ENCODE results near the gene PLG. TPM values are rescaled to one million over a fixed set of nuclear protein-coding genes. Genes with fewer than 3 reads are reported as not detected.
A peak's percentile ranks its signal among the peaks of the same experiment; 100 is the strongest.
"Not testable (repeated sequence)": the region's sequence is repeated elsewhere in the genome, so short reads cannot be mapped to it uniquely, and the experiment has no call there.

PLG gene
- total RNA-seq, 8 experiments from 2014 or later, result 0.37 to 5.9 (median 2.4) TPM; not detected in 1

DNA sequence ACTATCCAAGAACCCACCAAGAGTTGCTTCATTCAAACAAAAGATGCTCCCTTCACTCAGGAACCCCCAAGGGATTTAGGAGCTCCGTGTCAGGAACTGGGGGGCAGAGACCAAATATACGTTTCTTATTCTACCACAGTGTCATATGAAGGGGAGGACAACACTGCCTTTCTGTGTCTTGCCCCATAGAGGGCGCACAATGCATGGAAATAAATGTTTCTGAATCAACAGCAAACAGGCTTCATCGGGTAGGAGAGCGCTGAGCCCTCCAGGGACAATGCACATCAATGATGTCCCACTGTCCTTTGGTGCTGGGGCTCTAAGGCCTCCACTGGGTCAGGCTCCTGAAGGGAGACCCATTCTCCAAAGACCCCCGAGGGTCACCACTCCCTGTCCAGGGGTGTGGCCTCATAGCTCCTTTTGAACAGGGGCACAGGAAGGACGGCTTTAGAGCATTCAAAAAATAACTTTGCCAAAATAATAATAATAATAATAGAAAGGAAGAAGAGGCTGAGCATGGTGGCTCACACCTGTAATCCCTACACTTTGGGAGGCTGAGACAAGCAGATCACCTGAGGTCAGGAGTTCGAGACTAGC lies 31.1 kb downstream of the PLG start:
- no peak overlapping the region for H3K4me3 ChIP-seq
- H3K4me1 ChIP-seq (replicated peaks in 1 of 2), result no peaks in the 10 kb centered on the region
- 20 to 80% (median 33%) methylated on average over 1 to 7 of the region's 8 CpGs; no CpG with 5 or more reads in 2 of the 10 experiments for WGBS, 10 experiments
- in situ Hi-C loops (cut with MboI; ENCODE audit: low pct_unique_long_range_greater_than_20kb in 2 of 9, low sequenced_read_pairs in 9 of 9, unreplicated experiment in 9 of 9), result loop anchor here in 6 of 9 experiments (10.0 to 25.0 kb wide), 3 partner anchors 629 to 654 kb away; no protein-coding TSS in a partner anchor
- H3K27ac ChIP-seq, result no peak overlapping the region
- peak; percentile 66 to 98 (median 84) for ATAC-seq (replicated peaks in 6 of 8)

DNA sequence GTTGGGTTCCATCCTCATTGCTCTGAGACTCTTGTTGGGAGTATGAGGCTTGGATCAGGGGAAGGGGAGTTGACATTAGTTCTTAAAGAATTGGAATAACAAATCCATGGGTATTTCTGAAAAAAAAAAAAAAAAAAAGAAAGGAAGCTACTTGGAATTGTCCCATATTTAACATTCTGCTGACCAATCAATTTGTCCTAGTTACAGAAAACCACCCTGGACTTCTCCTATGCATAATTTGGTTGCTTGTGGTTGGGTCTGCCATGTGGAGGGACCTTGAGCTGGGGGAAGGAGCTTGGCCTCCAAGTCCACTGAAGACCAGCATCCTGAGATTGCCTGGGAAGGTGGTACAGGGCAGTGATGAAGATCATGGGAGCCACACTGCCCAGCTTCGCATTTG lies 32.6 kb downstream of the PLG start:
- WGBS, 10 experiments, result 88% methylated on average over 1 of the region's 1 CpG; no CpG with 5 or more reads in 9 of the 10 experiments
- ATAC-seq (replicated peaks in 6 of 8), result no peak
- Histone ChIP-seq H3K4me1 (replicated peaks in 1 of 2) (no peaks in the 10 kb centered on the region), H3K27ac (no peak overlapping the region), H3K4me3 (no peak overlapping the region)
- in situ Hi-C loops (cut with MboI; ENCODE audit: low pct_unique_long_range_greater_than_20kb in 2 of 9, low sequenced_read_pairs in 9 of 9, unreplicated experiment in 9 of 9), result loop anchor here in 6 of 9 experiments (10.0 to 25.0 kb wide), 3 partner anchors 628 to 653 kb away; no protein-coding TSS in a partner anchor

- 14 to 81% (median 63%) methylated on average over 1 to 3 of the region's 3 CpGs for WGBS, 10 experiments
- no peaks in the 10 kb centered on the region for H3K4me1 ChIP-seq (replicated peaks in 1 of 2)
- H3K4me3 ChIP-seq, result no peak overlapping the region
- no peak for ATAC-seq (replicated peaks in 6 of 8)
- no peak overlapping the region for H3K27ac ChIP-seq
- in situ Hi-C loops (cut with MboI; ENCODE audit: low pct_unique_long_range_greater_than_20kb in 2 of 9, low sequenced_read_pairs in 9 of 9, unreplicated experiment in 9 of 9), result loop anchor here in 6 of 9 experiments (10.0 to 25.0 kb wide), 3 partner anchors 627 to 652 kb away; no protein-coding TSS in a partner anchor
Measured at GRCh38 chr6:160735523-160735922, 33.5 kb downstream of the PLG start.

- H3K27ac ChIP-seq, result no peak overlapping the region
- no peak overlapping the region for H3K4me3 ChIP-seq
- no peak for ATAC-seq (replicated peaks in 6 of 8)
- in situ Hi-C loops (cut with MboI; ENCODE audit: low pct_unique_long_range_greater_than_20kb in 2 of 9, low sequenced_read_pairs in 9 of 9, unreplicated experiment in 9 of 9), result loop anchor here in 6 of 9 experiments (10.0 to 25.0 kb wide), 3 partner anchors 624 to 649 kb away; no protein-coding TSS in a partner anchor
- no peaks in the 10 kb centered on the region for H3K4me1 ChIP-seq (replicated peaks in 1 of 2)
- 80 to 100% (median 88%) methylated on average over 1 to 4 of the region's 5 CpGs; no CpG with 5 or more reads in 2 of the 10 experiments for WGBS, 10 experiments
Measured at GRCh38 chr6:160737934-160738333, 35.9 kb downstream of the PLG start.

DNA sequence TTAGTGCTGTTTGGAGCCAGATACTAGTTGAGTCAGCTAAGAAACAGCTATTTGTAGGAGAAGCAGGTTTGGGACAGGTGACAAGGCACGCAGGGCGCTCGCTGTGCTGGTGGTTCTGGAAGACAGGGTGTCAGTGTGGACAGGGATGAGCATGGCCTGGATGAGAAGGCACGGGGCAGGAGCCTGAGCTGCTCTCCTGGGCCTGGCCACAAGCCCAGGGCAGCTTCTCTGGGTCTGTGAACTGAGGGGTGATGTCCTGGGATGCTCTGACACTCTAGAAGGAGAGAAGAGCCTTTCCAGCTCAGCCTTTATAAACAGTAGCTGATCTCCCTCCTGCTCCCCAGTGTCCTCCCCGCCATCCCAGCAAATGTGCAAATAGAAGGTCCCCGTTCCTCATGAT lies 37.9 kb downstream of the PLG start:
- no peak overlapping the region for H3K27ac ChIP-seq
- H3K4me1 ChIP-seq (replicated peaks in 1 of 2), result no peaks in the 10 kb centered on the region
- no peak overlapping the region for H3K4me3 ChIP-seq
- WGBS, 10 experiments, result 0 to 100% (median 88%) methylated on average over 1 to 5 of the region's 6 CpGs; no CpG with 5 or more reads in 1 of the 10 experiments
- no peak for ATAC-seq (replicated peaks in 6 of 8)
- in situ Hi-C loops (cut with MboI; ENCODE audit: low pct_unique_long_range_greater_than_20kb in 2 of 9, low sequenced_read_pairs in 9 of 9, unreplicated experiment in 9 of 9), result loop anchor here in 6 of 9 experiments (10.0 to 25.0 kb wide), 3 partner anchors 622 to 647 kb away; no protein-coding TSS in a partner anchor

DNA sequence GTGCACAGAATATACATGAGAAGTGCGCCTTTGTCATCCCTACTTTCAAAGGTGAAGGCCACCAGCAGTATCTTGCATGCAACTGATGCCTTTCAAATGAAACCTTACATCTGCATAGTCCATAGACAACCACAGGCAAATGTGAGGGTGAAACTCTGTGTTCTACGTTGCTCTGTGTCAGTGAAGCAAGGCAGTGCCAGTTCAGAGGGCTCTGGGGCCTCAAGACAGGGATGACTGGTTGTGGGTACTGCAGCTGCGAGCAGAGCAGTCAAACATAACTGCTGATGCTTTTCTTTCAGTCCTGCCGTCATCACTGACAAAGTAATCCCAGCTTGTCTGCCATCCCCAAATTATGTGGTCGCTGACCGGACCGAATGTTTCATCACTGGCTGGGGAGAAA lies 39.0 kb downstream of the PLG start:
- not testable (repeated sequence) for ATAC-seq (replicated peaks in 6 of 8)
- in situ Hi-C loops (cut with MboI; ENCODE audit: low pct_unique_long_range_greater_than_20kb in 2 of 9, low sequenced_read_pairs in 9 of 9, unreplicated experiment in 9 of 9), result loop anchor here in 5 of 9 experiments (25.0 kb wide), 2 partner anchors 621 to 646 kb away; no protein-coding TSS in a partner anchor
- WGBS, 10 experiments, result 0 to 100% (median 90%) methylated on average over 1 to 6 of the region's 7 CpGs; no CpG with 5 or more reads in 1 of the 10 experiments

DNA sequence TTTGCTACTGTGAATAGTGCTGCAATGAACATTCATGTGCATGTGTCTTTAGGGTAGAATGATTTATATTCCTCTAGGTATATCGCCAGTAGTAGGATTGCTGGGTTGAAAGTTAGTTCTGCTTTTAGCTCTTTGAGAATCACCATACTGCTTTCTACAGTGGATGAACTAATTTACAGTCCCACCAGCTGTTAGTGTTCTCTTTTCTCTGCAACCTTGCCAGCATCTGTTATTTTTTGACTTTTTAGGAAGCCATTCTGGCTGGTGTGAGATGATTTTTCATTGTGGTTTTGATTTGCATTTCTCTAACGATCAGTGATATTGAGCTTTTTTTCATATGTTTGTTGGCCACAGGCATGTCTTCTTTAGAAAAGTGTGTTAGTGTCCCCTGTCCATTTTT lies 40.0 kb downstream of the PLG start:
- in situ Hi-C loops (cut with MboI; ENCODE audit: low pct_unique_long_range_greater_than_20kb in 2 of 9, low sequenced_read_pairs in 9 of 9, unreplicated experiment in 9 of 9), result loop anchor here in 5 of 9 experiments (25.0 kb wide), 2 partner anchors 620 to 645 kb away; no protein-coding TSS in a partner anchor
- H3K4me1 ChIP-seq (replicated peaks in 1 of 2), result no peaks in the 10 kb centered on the region
- no peak overlapping the region for H3K4me3 ChIP-seq
- no peak for ATAC-seq (replicated peaks in 6 of 8)
- 19 to 100% (median 80%) methylated on average over 1 to 2 of the region's 2 CpGs for WGBS, 10 experiments
- no peak overlapping the region for H3K27ac ChIP-seq

More for the DNA sequence above, 39.0 kb downstream of the PLG start:
- H3K27ac ChIP-seq; H3K4me3 ChIP-seq; H3K4me1 ChIP-seq (replicated peaks in 1 of 2): not testable (repeated sequence)

- no peak overlapping the region for H3K4me3 ChIP-seq
- in situ Hi-C loops (cut with MboI; ENCODE audit: low pct_unique_long_range_greater_than_20kb in 2 of 9, low sequenced_read_pairs in 9 of 9, unreplicated experiment in 9 of 9), result no loop called here
- WGBS, 10 experiments, result 20 to 80% (median 35%) methylated on average over 1 to 4 of the region's 5 CpGs; no CpG with 5 or more reads in 2 of the 10 experiments
- no peaks in the 10 kb centered on the region for H3K4me1 ChIP-seq (replicated peaks in 1 of 2)
- H3K27ac ChIP-seq, result no peak overlapping the region
- peak in 1 of 8 experiments; percentile 74 for ATAC-seq (replicated peaks in 6 of 8)
Measured at GRCh38 chr6:160750276-160750689, 48.2 kb downstream of the PLG start.

- H3K27ac ChIP-seq; H3K4me3 ChIP-seq; H3K4me1 ChIP-seq (replicated peaks in 1 of 2); in situ Hi-C loops (cut with MboI; ENCODE audit: low pct_unique_long_range_greater_than_20kb in 2 of 9, low sequenced_read_pairs in 9 of 9, unreplicated experiment in 9 of 9): not testable (repeated sequence)
- ATAC-seq (replicated peaks in 6 of 8), result peak in 2 of 8 experiments; percentile 32 to 35
- WGBS, 10 experiments, result 20 to 80% (median 48%) methylated on average over 1 to 3 of the region's 4 CpGs; no CpG with 5 or more reads in 6 of the 10 experiments
Measured at GRCh38 chr6:160753211-160753610, 51.2 kb downstream of the PLG start.

- 0 to 54% (median 22%) methylated on average over 1 to 2 of the region's 2 CpGs; no CpG with 5 or more reads in 1 of the 10 experiments for WGBS, 10 experiments
- in situ Hi-C loops (cut with MboI; ENCODE audit: low pct_unique_long_range_greater_than_20kb in 2 of 9, low sequenced_read_pairs in 9 of 9, unreplicated experiment in 9 of 9), result no loop called here
- H3K27ac ChIP-seq, result no peak overlapping the region
- no peaks in the 10 kb centered on the region for H3K4me1 ChIP-seq (replicated peaks in 1 of 2)
- H3K4me3 ChIP-seq, result no peak overlapping the region
- peak in 1 of 8 experiments; percentile 47 for ATAC-seq (replicated peaks in 6 of 8)
Measured at GRCh38 chr6:160755165-160755564, 53.1 kb downstream of the PLG start.

- 13 to 100% (median 93%) methylated on average over 1 of the region's 1 CpG; no CpG with 5 or more reads in 2 of the 10 experiments for WGBS, 10 experiments
- Histone ChIP-seq H3K4me1 (replicated peaks in 1 of 2) (no peaks in the 10 kb centered on the region), H3K4me3 (no peak overlapping the region), H3K27ac (no peak overlapping the region)
- in situ Hi-C loops (cut with MboI; ENCODE audit: low pct_unique_long_range_greater_than_20kb in 2 of 9, low sequenced_read_pairs in 9 of 9, unreplicated experiment in 9 of 9), result no loop called here
- ATAC-seq (replicated peaks in 6 of 8), result no peak
Measured at GRCh38 chr6:160756021-160756420, 54.0 kb downstream of the PLG start.

GRCh38 chr6:160756871-160757270 lies 54.8 kb downstream of the PLG start:
- in situ Hi-C loops (cut with MboI; ENCODE audit: low pct_unique_long_range_greater_than_20kb in 2 of 9, low sequenced_read_pairs in 9 of 9, unreplicated experiment in 9 of 9), result no loop called here
- no peaks in the 10 kb centered on the region for H3K4me1 ChIP-seq (replicated peaks in 1 of 2)
- ATAC-seq (replicated peaks in 6 of 8), result no peak
- 20 to 88% (median 60%) methylated on average over 1 to 4 of the region's 4 CpGs; no CpG with 5 or more reads in 1 of the 10 experiments for whole genome bisulfite sequencing, 10 experiments
- no peak overlapping the region for H3K4me3 ChIP-seq
- H3K27ac ChIP-seq, result no peak overlapping the region

GRCh38 chr6:160764847-160765246 lies 62.8 kb downstream of the PLG start:
- 70 to 100% (median 89%) methylated on average over 1 to 5 of the region's 5 CpGs; no CpG with 5 or more reads in 3 of the 10 experiments for WGBS, 10 experiments
- H3K27ac ChIP-seq, result no peak overlapping the region
- H3K4me1 ChIP-seq (replicated peaks in 1 of 2), result peaks cover 0 to 6% of the 10 kb centered on the region in 2 donors
- in situ Hi-C loops (cut with MboI; ENCODE audit: low pct_unique_long_range_greater_than_20kb in 2 of 9, low sequenced_read_pairs in 9 of 9, unreplicated experiment in 9 of 9), result no loop called here
- ATAC-seq (replicated peaks in 6 of 8), result no peak
- H3K4me3 ChIP-seq, result no peak overlapping the region

Data from motor neuron (in vitro differentiated cells).